AG10803 (cell line): ENCODE data around the gene PCDHA5.
"Not testable (repeated sequence)": the region's sequence is repeated elsewhere in the genome, so short reads cannot be mapped to it uniquely, and the experiment has no call there.

Experiments used
- DNase-seq: peaks from one replicate; pipeline ENCODE4 v3.0.0; 2010; ENCODE audit warnings: low read depth
- H3K4me3 ChIP-seq: 2 replicates; pipeline ENCODE4 v1.5.1; 2011; ENCODE audit warnings: mild to moderate bottlenecking, low read length, control low read depth
- TF ChIP-seq, protein P1 (sequence below): conservative IDR thresholded peaks from 2 replicates; pipeline ENCODE4 v1.5.1; 2011; ENCODE audit warnings: mild to moderate bottlenecking, low read length, control low read depth, inconsistent platforms

PCDHA5 gene

GRCh38 chr5:140795259-140795641 is 26.2 kb upstream of the PCDHA5 start:
- DNase-seq: no peak
- TF ChIP-seq, protein P1, sequence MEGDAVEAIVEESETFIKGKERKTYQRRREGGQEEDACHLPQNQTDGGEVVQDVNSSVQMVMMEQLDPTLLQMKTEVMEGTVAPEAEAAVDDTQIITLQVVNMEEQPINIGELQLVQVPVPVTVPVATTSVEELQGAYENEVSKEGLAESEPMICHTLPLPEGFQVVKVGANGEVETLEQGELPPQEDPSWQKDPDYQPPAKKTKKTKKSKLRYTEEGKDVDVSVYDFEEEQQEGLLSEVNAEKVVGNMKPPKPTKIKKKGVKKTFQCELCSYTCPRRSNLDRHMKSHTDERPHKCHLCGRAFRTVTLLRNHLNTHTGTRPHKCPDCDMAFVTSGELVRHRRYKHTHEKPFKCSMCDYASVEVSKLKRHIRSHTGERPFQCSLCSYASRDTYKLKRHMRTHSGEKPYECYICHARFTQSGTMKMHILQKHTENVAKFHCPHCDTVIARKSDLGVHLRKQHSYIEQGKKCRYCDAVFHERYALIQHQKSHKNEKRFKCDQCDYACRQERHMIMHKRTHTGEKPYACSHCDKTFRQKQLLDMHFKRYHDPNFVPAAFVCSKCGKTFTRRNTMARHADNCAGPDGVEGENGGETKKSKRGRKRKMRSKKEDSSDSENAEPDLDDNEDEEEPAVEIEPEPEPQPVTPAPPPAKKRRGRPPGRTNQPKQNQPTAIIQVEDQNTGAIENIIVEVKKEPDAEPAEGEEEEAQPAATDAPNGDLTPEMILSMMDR: peak; percentile 36
- no peak overlapping the region for H3K4me3 ChIP-seq

- DNase-seq, H3K4me3 ChIP-seq: not testable (repeated sequence)
Measured at GRCh38 chr5:140796072-140796717, 25.2 kb upstream of the PCDHA5 start.

GRCh38 chr5:140796718-140797095 is 24.7 kb upstream of the PCDHA5 start:
- no peak overlapping the region for H3K4me3 ChIP-seq
- TF ChIP-seq, protein P1: no peak
- no peak for DNase-seq

DNA sequence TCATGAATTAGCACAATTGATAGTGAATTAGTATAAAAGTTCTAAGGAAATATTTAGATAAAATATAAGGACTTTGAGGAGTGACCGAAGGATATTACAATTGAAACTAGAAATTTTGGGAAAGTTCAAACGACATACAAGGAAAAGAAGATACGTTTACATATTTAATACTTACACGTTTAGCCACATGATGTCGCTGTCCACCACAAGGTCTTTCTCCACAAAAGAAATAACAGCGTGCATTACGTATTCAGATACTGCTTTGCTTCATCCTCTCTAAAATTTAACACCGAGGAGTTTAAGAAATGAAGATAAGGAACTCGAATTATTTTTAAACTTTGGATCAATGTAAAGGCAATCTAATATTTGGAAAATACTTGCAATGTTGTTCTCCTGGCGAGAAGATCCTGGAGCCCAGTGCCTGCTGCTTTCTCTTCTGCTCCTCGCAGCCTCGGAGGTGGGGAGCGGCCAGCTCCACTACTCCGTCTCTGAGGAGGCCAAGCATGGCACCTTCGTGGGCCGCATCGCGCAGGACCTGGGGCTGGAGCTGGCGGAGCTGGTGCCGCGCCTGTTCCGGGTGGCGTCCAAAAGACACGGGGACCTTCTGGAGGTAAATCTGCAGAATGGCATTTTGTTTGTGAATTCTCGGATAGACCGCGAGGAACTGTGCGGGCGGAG is 20.5 kb upstream of the PCDHA5 start, which contains the start of gene PCDHA3:
PCDHA3 (plus strand) TSS at position 242 of the 678 bp plus-strand sequence.
- peak; percentile 31 for DNase-seq
- H3K4me3 ChIP-seq: peak within 1 kb of the TSS; percentile 43
- TF ChIP-seq, protein P1: peak; percentile 52

- TF ChIP-seq, protein P1: peak; percentile 42
- DNase-seq: no peak
- H3K4me3 ChIP-seq: peak overlapping the region; percentile 43
Measured at GRCh38 chr5:140801494-140801841, 19.9 kb upstream of the PCDHA5 start.

GRCh38 chr5:140802381-140802780 is 19.0 kb upstream of the PCDHA5 start:
- DNase-seq, H3K4me3 ChIP-seq: not testable (repeated sequence)

- H3K4me3 ChIP-seq: no peak overlapping the region
- DNase-seq: no peak
- TF ChIP-seq, protein P1: no peak
Measured at GRCh38 chr5:140802781-140803271, 18.6 kb upstream of the PCDHA5 start.

DNA sequence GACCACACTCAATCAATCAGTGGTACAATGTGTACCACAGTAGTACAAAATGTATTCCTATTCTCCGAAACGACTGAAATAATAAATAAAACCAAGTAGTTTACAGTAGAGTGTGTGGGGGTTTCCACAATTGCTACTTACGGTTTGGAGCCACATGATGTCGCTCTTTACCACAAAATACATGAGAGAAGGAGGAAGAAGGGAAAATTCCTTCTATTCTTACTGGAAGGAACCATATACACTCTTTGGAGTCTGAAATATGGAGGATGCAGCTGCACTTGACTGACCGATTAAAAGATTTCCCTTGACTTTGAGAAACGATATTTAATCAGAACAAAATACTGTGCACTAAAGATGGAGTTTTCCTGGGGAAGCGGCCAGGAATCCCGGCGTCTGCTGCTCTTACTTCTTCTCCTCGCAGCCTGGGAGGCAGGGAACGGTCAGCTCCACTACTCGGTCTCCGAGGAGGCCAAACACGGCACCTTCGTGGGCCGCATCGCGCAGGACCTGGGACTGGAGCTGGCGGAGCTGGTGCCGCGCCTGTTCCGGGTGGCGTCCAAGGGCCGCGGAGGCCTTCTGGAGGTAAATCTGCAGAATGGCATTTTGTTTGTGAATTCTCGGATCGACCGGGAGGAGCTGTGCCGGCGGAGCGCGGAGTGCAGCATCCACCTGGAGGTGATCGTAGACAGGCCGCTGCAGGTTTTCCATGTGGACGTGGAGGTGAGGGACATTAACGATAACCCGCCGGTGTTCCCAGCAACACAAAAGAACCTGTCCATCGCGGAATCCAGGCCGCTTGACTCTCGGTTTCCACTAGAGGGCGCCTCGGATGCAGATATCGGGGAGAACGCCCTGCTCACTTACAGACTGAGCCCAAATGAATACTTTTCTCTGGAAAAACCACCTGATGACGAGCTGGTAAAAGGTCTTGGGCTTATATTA is 14.3 kb upstream of the PCDHA5 start, which contains the start of gene PCDHA4:
PCDHA4 (plus strand) TSS at position 235 of the 942 bp plus-strand sequence.
- DNase-seq: peak; percentile 9
- TF ChIP-seq, protein P1: peak; percentile 51
- peak within 1 kb of the TSS; percentile 44 for H3K4me3 ChIP-seq

- not testable (repeated sequence) for H3K4me3 ChIP-seq, DNase-seq
Measured at GRCh38 chr5:140808241-140808888, 13.0 kb upstream of the PCDHA5 start.
